GM06990 (cell line): ENCODE measurements around the gene MYL12B.

Experiments
- DNase-seq: peaks from one replicate; pipeline ENCODE4 v3.0.0-alpha.2; 2011; ENCODE audit not compliant: insufficient read length; ENCODE audit errors: extremely low read depth
- H3K27me3 ChIP-seq: replicated peaks from 2 replicates; pipeline ENCODE4 v1.6.0; 2011; ENCODE audit warnings: low read length; ENCODE audit not compliant: control insufficient read depth, insufficient read depth
- H3K36me3 ChIP-seq: 2 replicates; pipeline ENCODE4 v1.5.1; 2011; ENCODE audit warnings: low read length; ENCODE audit not compliant: control insufficient read depth, insufficient read depth
- H3K4me3 ChIP-seq: replicated peaks from 2 replicates; pipeline ENCODE4 v1.5.1; 2011; ENCODE audit warnings: low read depth, mild to moderate bottlenecking, control low read depth, low read length
- TF ChIP-seq, protein P1 (sequence below): IDR thresholded peaks from 2 replicates; pipeline ENCODE4 v1.5.1; 2011; ENCODE audit warnings: low read length, control low read depth, mild to moderate bottlenecking, inconsistent platforms; ENCODE audit not compliant: insufficient read depth, poor library complexity, severe bottlenecking

Gene MYL12B

DNA sequence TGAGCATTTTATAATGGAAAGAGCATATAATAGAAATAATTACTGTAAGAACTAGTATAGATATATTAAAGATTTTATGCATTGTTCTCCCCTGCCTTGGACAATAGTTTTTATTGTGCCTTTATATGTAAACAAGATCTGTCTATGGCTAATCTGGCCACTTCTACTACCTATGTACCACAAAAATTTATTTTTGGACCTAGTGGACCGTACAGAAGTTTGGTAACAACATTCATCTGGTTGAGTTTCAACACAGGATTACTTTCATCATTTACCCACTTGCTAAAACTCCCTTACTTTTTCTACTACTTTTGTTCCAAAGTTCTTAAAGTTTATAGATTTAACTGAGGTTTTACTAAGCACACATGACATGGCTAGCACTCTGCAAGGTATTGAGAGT, 28.9 kb upstream of the MYL12B start:
- DNase-seq, result no peak
- Histone ChIP-seq H3K36me3 (no peaks in the 10 kb centered on the region), H3K4me3 (no peak overlapping the region), H3K27me3 (no peaks in the 10 kb centered on the region)
- TF ChIP-seq, protein P1, sequence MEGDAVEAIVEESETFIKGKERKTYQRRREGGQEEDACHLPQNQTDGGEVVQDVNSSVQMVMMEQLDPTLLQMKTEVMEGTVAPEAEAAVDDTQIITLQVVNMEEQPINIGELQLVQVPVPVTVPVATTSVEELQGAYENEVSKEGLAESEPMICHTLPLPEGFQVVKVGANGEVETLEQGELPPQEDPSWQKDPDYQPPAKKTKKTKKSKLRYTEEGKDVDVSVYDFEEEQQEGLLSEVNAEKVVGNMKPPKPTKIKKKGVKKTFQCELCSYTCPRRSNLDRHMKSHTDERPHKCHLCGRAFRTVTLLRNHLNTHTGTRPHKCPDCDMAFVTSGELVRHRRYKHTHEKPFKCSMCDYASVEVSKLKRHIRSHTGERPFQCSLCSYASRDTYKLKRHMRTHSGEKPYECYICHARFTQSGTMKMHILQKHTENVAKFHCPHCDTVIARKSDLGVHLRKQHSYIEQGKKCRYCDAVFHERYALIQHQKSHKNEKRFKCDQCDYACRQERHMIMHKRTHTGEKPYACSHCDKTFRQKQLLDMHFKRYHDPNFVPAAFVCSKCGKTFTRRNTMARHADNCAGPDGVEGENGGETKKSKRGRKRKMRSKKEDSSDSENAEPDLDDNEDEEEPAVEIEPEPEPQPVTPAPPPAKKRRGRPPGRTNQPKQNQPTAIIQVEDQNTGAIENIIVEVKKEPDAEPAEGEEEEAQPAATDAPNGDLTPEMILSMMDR, result no peak

DNA sequence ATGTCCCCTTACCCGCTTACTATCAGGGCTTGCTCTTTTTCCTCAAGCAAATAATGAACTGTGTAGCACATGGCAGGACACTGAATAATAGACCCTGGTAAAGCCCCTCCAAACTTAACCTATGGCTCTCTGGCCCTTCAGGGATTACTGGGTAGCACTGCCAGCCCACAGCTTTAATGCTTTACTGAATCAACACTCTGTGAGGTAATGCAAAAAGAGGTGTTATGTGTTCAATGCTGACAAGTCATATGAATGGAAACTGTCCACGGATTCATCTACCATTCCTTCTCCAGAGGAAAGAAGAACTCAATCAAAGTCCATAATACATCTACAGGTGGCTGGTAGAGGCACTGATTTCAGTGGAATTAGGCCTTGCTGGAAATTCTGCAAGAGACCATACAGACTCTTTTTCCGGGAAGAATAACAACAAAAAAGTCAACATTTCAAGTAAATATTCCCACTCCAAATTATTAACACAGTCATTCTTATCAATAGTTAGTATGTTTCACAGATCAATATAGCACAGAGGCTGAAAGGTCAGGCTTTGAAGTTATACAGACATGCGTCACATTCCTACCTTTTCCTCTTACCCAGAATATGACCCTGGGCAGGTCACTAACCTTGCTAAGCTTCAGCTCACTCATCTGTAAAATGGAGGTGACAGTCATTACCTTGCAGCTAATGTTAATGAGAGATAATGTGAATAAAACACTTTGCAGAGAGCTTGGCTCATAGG, 28.3 kb upstream of the MYL12B start:
- Histone ChIP-seq H3K36me3 (no peaks in the 10 kb centered on the region), H3K27me3 (no peaks in the 10 kb centered on the region), H3K4me3 (no peak overlapping the region)
- no peak for DNase-seq
- TF ChIP-seq, protein P1, result no peak

DNA sequence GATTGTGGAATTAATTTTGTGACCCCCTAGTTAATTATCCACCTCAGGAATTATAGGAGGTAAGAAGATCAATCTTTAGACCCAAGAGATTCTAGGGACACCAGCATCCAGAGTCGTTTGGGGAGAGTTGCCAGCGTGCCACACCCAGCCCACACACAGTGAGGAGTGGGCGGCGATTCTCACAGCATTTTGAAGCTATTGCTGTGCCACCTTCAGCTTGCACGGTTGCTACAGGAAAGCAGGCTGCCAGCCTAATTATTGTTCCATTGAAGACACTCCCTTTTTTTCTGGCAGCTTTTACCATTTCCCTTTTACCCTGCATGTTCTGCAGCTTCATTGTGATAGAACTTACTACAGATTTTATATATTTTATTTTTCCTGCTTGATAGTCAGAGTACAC, 27.5 kb upstream of the MYL12B start:
- Histone ChIP-seq H3K27me3 (no peaks in the 10 kb centered on the region), H3K36me3 (no peaks in the 10 kb centered on the region), H3K4me3 (no peak overlapping the region)
- TF ChIP-seq, protein P1, result no peak
- no peak for DNase-seq

DNA sequence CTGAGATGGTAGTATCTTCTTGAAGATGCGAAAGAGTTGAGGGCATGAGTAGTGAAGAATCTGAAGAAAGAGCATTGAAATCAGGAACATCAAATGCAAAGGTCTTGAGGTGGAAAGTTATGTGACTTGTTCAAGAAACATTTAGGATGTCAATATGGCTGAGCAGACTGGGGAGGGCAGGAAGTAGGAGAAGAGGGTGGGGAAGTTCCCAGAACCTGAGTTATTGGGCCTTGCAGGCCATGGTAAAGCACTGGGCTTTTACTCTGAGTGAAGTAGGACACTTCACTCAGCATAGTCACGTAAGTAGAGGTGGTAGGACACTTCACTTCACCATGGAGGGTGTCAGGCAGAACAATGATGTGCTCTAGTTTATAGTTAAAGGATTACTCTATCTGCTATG, 26.1 kb upstream of the MYL12B start:
- Histone ChIP-seq H3K36me3 (no peaks in the 10 kb centered on the region), H3K27me3 (no peaks in the 10 kb centered on the region), H3K4me3 (no peak overlapping the region)
- no peak for DNase-seq
- TF ChIP-seq, protein P1, result no peak

DNA sequence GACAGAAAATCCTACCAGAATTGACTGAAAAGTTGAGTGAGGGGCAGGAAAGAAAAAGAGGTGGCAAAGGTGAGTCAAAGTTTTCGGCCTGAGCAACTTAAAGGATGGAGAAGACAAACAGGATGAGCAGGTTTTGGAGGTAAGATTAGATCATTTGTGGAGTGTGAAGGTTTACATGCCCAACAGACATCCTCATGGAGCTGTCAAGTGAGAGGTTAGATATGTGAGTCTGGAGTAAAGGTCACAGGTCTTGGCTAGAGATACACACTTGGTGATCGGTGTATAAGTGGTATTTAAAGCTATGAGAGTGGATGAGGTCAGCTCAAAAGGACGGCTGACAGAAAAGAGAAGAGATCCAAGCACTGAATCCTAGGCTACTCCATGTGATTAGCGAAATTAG, 25.5 kb upstream of the MYL12B start:
- Histone ChIP-seq H3K27me3 (no peaks in the 10 kb centered on the region), H3K36me3 (no peaks in the 10 kb centered on the region), H3K4me3 (no peak overlapping the region)
- DNase-seq, result no peak
- TF ChIP-seq, protein P1, result no peak

DNA sequence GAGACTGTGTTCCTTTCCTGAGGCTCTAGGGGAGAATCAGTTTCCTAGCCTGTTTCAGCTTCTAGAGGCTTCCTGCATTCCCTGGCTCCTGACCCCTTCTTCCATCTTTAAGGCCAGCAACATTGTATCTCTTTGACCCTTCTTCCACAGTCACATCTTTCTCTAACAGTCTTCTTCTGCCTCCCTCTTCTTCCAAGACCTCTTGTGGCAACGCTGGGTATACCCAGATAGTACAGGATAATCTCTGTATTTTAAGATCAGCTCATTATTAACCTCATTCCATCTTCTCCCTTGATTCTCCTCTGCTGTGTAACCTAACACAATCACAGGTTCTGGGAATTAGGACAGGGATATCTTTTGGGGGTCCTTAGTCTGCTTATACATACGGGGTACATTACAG, 23.2 kb upstream of the MYL12B start:
- Histone ChIP-seq H3K27me3 (no peaks in the 10 kb centered on the region), H3K4me3 (no peak overlapping the region), H3K36me3 (no peaks in the 10 kb centered on the region)
- DNase-seq, result no peak
- TF ChIP-seq, protein P1, result no peak
